Measurements from ENCODE around the gene SLC12A1.

SLC12A1 gene

GRCh38 chr15:48306639-48307038 lies 100.5 kb downstream of the SLC12A1 start:
- H3K27ac ChIP-seq (replicated peaks; ENCODE audit: low read length) = no peak overlapping the region
- H3K79me1 ChIP-seq (ENCODE audit: low read depth, low read length) = no peaks in the 10 kb centered on the region
- no peaks in the 10 kb centered on the region for H3K27me3 ChIP-seq (ENCODE audit: control insufficient read depth in 3 of 3, insufficient read depth in 3 of 3, low read depth in 1 of 3, low read length in 3 of 3)
- H4K91ac ChIP-seq (ENCODE audit: low read depth, low read length, poor library complexity) = no peak overlapping the region
- H2BK12ac ChIP-seq (ENCODE audit: low read length) = no peak overlapping the region
- no peak overlapping the region for H3K4ac ChIP-seq (ENCODE audit: low read length)
- no peak overlapping the region for H3K4me3 ChIP-seq (ENCODE audit: low read length in 2 of 2)
- H2AFZ ChIP-seq (ENCODE audit: low read length) = no peak overlapping the region
- H2BK120ac ChIP-seq (ENCODE audit: low read depth, low read length) = no peak overlapping the region
- H4K8ac ChIP-seq (ENCODE audit: low read depth, low read length) = no peak overlapping the region
- H3K18ac ChIP-seq (ENCODE audit: low read length) = no peak overlapping the region
- no peak overlapping the region for H3K4me2 ChIP-seq (ENCODE audit: insufficient read depth, low read length, poor library complexity, severe bottlenecking)
- DNase-seq (ENCODE audit: low spot score) = no peak
- H3K14ac ChIP-seq (ENCODE audit: low read length) = no peak overlapping the region
- H2AK5ac ChIP-seq (ENCODE audit: low read depth, low read length) = no peak overlapping the region
- no peak overlapping the region for H2BK15ac ChIP-seq (ENCODE audit: low read length)
- no peak overlapping the region for H3K9ac ChIP-seq (ENCODE audit: low read depth, low read length, poor library complexity)
- H3K4me1 ChIP-seq (ENCODE audit: control insufficient read depth in 2 of 2, insufficient read depth in 1 of 2, low read depth in 1 of 2, low read length in 2 of 2) = peaks cover 0 to 2% of the 10 kb centered on the region in 2 donors
- no peak overlapping the region for H3K23ac ChIP-seq (ENCODE audit: low read depth, low read length, poor library complexity)
- no peaks in the 10 kb centered on the region for H3K9me3 ChIP-seq (replicated peaks in 1 of 2; ENCODE audit: control insufficient read depth in 2 of 2, insufficient read depth in 1 of 2, low read depth in 1 of 2, low read length in 2 of 2)
- WGBS, 2 donors (ENCODE audit: extremely low coverage in 2 of 2, insufficient read length in 2 of 2, insufficient replicate concordance in 1 of 2) = no CpG with 5 or more reads among the region's 1 CpG
- H3K36me3 ChIP-seq (replicated peaks in 1 of 2; ENCODE audit: control insufficient read depth in 2 of 2, insufficient read depth in 2 of 2, low read length in 2 of 2) = no peaks in the 10 kb centered on the region
- H2BK5ac ChIP-seq (ENCODE audit: low read length) = no peak overlapping the region

- Histone ChIP-seq H3K9ac (ENCODE audit: low read depth, low read length, poor library complexity) (no peak overlapping the region), H2BK12ac (ENCODE audit: low read length) (no peak overlapping the region), H2AK5ac (ENCODE audit: low read depth, low read length) (no peak overlapping the region), H4K91ac (ENCODE audit: low read depth, low read length, poor library complexity) (no peak overlapping the region), H3K4me2 (ENCODE audit: insufficient read depth, low read length, poor library complexity, severe bottlenecking) (no peak overlapping the region), H2BK15ac (ENCODE audit: low read length) (no peak overlapping the region), H2BK5ac (ENCODE audit: low read length) (no peak overlapping the region), H3K4me3 (ENCODE audit: low read length in 2 of 2) (no peak overlapping the region), H3K14ac (ENCODE audit: low read length) (no peak overlapping the region), H4K8ac (ENCODE audit: low read depth, low read length) (no peak overlapping the region), H3K4ac (ENCODE audit: low read length) (no peak overlapping the region), H2BK120ac (ENCODE audit: low read depth, low read length) (no peak overlapping the region), H3K36me3 (replicated peaks in 1 of 2; ENCODE audit: control insufficient read depth in 2 of 2, insufficient read depth in 2 of 2, low read length in 2 of 2) (no peaks in the 10 kb centered on the region), H3K4me1 (ENCODE audit: control insufficient read depth in 2 of 2, insufficient read depth in 1 of 2, low read depth in 1 of 2, low read length in 2 of 2) (peaks cover 0 to 2% of the 10 kb centered on the region in 2 donors), H3K23ac (ENCODE audit: low read depth, low read length, poor library complexity) (no peak overlapping the region), H3K27me3 (ENCODE audit: control insufficient read depth in 3 of 3, insufficient read depth in 3 of 3, low read depth in 1 of 3, low read length in 3 of 3) (no peaks in the 10 kb centered on the region), H3K9me3 (replicated peaks in 1 of 2; ENCODE audit: control insufficient read depth in 2 of 2, insufficient read depth in 1 of 2, low read depth in 1 of 2, low read length in 2 of 2) (no peaks in the 10 kb centered on the region), H3K18ac (ENCODE audit: low read length) (no peak overlapping the region), H2AFZ (ENCODE audit: low read length) (no peak overlapping the region), H3K27ac (replicated peaks; ENCODE audit: low read length) (no peak overlapping the region), H3K79me1 (ENCODE audit: low read depth, low read length) (no peaks in the 10 kb centered on the region)
- no CpG with 5 or more reads among the region's 8 CpGs for WGBS, 2 donors (ENCODE audit: extremely low coverage in 2 of 2, insufficient read length in 2 of 2, insufficient replicate concordance in 1 of 2)
- no peak for DNase-seq (ENCODE audit: low spot score)
Observed at GRCh38 chr15:48307586-48307985, 101.5 kb downstream of the SLC12A1 start.

GRCh38 chr15:48309740-48310139 lies 103.6 kb downstream of the SLC12A1 start:
- Histone ChIP-seq H3K18ac (ENCODE audit: low read length) (no peak overlapping the region), H2BK15ac (ENCODE audit: low read length) (no peak overlapping the region), H3K36me3 (replicated peaks in 1 of 2; ENCODE audit: control insufficient read depth in 2 of 2, insufficient read depth in 2 of 2, low read length in 2 of 2) (no peaks in the 10 kb centered on the region), H2BK5ac (ENCODE audit: low read length) (no peak overlapping the region), H3K14ac (ENCODE audit: low read length) (no peak overlapping the region), H3K23ac (ENCODE audit: low read depth, low read length, poor library complexity) (no peak overlapping the region), H3K79me1 (ENCODE audit: low read depth, low read length) (no peaks in the 10 kb centered on the region), H3K27ac (replicated peaks; ENCODE audit: low read length) (no peak overlapping the region), H2AFZ (ENCODE audit: low read length) (no peak overlapping the region), H4K8ac (ENCODE audit: low read depth, low read length) (no peak overlapping the region), H3K4ac (ENCODE audit: low read length) (no peak overlapping the region), H4K91ac (ENCODE audit: low read depth, low read length, poor library complexity) (no peak overlapping the region), H3K27me3 (ENCODE audit: control insufficient read depth in 3 of 3, insufficient read depth in 3 of 3, low read depth in 1 of 3, low read length in 3 of 3) (no peaks in the 10 kb centered on the region), H2AK5ac (ENCODE audit: low read depth, low read length) (no peak overlapping the region), H2BK120ac (ENCODE audit: low read depth, low read length) (no peak overlapping the region), H3K4me1 (ENCODE audit: control insufficient read depth in 2 of 2, insufficient read depth in 1 of 2, low read depth in 1 of 2, low read length in 2 of 2) (peaks cover 0 to 2% of the 10 kb centered on the region in 2 donors), H2BK12ac (ENCODE audit: low read length) (no peak overlapping the region), H3K4me3 (ENCODE audit: low read length in 2 of 2) (no peak overlapping the region), H3K4me2 (ENCODE audit: insufficient read depth, low read length, poor library complexity, severe bottlenecking) (no peak overlapping the region), H3K9me3 (replicated peaks in 1 of 2; ENCODE audit: control insufficient read depth in 2 of 2, insufficient read depth in 1 of 2, low read depth in 1 of 2, low read length in 2 of 2) (no peaks in the 10 kb centered on the region), H3K9ac (ENCODE audit: low read depth, low read length, poor library complexity) (no peak overlapping the region)
- WGBS, 2 donors (ENCODE audit: extremely low coverage in 2 of 2, insufficient read length in 2 of 2, insufficient replicate concordance in 1 of 2) = no CpG with 5 or more reads among the region's 2 CpGs
- DNase-seq (ENCODE audit: low spot score) = no peak

GRCh38 chr15:48313216-48313615 lies 107.1 kb downstream of the SLC12A1 start:
- H2BK15ac ChIP-seq (ENCODE audit: low read length) = no peak overlapping the region
- H3K79me1 ChIP-seq (ENCODE audit: low read depth, low read length) = no peaks in the 10 kb centered on the region
- no peaks in the 10 kb centered on the region for H3K9me3 ChIP-seq (replicated peaks in 1 of 2; ENCODE audit: control insufficient read depth in 2 of 2, insufficient read depth in 1 of 2, low read depth in 1 of 2, low read length in 2 of 2)
- H3K27me3 ChIP-seq (ENCODE audit: control insufficient read depth in 3 of 3, insufficient read depth in 3 of 3, low read depth in 1 of 3, low read length in 3 of 3) = no peaks in the 10 kb centered on the region
- no peak overlapping the region for H3K9ac ChIP-seq (ENCODE audit: low read depth, low read length, poor library complexity)
- no peak overlapping the region for H3K4me3 ChIP-seq (ENCODE audit: low read length in 2 of 2)
- no peak overlapping the region for H2BK120ac ChIP-seq (ENCODE audit: low read depth, low read length)
- no peak overlapping the region for H4K91ac ChIP-seq (ENCODE audit: low read depth, low read length, poor library complexity)
- peaks cover 6 to 7% of the 10 kb centered on the region in 2 donors for H3K4me1 ChIP-seq (ENCODE audit: control insufficient read depth in 2 of 2, insufficient read depth in 1 of 2, low read depth in 1 of 2, low read length in 2 of 2)
- no peak overlapping the region for H3K23ac ChIP-seq (ENCODE audit: low read depth, low read length, poor library complexity)
- H3K18ac ChIP-seq (ENCODE audit: low read length) = no peak overlapping the region
- H3K36me3 ChIP-seq (replicated peaks in 1 of 2; ENCODE audit: control insufficient read depth in 2 of 2, insufficient read depth in 2 of 2, low read length in 2 of 2) = no peaks in the 10 kb centered on the region
- H3K4ac ChIP-seq (ENCODE audit: low read length) = no peak overlapping the region
- WGBS, 2 donors (ENCODE audit: extremely low coverage in 2 of 2, insufficient read length in 2 of 2, insufficient replicate concordance in 1 of 2) = no CpG with 5 or more reads among the region's 2 CpGs
- DNase-seq (ENCODE audit: low spot score) = no peak
- no peak overlapping the region for H3K14ac ChIP-seq (ENCODE audit: low read length)
- no peak overlapping the region for H2AK5ac ChIP-seq (ENCODE audit: low read depth, low read length)
- no peak overlapping the region for H3K27ac ChIP-seq (replicated peaks; ENCODE audit: low read length)
- no peak overlapping the region for H2AFZ ChIP-seq (ENCODE audit: low read length)
- H3K4me2 ChIP-seq (ENCODE audit: insufficient read depth, low read length, poor library complexity, severe bottlenecking) = no peak overlapping the region
- no peak overlapping the region for H2BK12ac ChIP-seq (ENCODE audit: low read length)
- no peak overlapping the region for H4K8ac ChIP-seq (ENCODE audit: low read depth, low read length)
- no peak overlapping the region for H2BK5ac ChIP-seq (ENCODE audit: low read length)
